HepG2 (cell line): Measurements from ENCODE around the gene KDM6B. TPM values are rescaled to one million over a fixed set of nuclear protein-coding genes. Genes with fewer than 3 reads are reported as not detected.

ENCODE experiments used
- ATRX ChIP-seq: sonication (generic); formaldehyde crosslinking; IDR thresholded peaks from 2 replicates; pipeline ENCODE4 v1.4.0; 2020; ENCODE audit warnings: missing genetic modification reagents, borderline replicate concordance
- MED1 ChIP-seq: sonication (generic); formaldehyde crosslinking; IDR thresholded peaks from 2 replicates; pipeline ENCODE4 v1.4.0; 2020; ENCODE audit warnings: missing genetic modification reagents
- SOX5 ChIP-seq: IDR thresholded peaks from 2 replicates; pipeline ENCODE4 v1.6.1; 2016; ENCODE audit warnings: borderline replicate concordance
- SP140L ChIP-seq: sonication (generic); formaldehyde crosslinking; IDR thresholded peaks from 2 replicates; pipeline ENCODE4 v1.4.0; 2020; ENCODE audit warnings: missing genetic modification reagents, borderline replicate concordance
- ZNF121 ChIP-seq: sonication (generic); formaldehyde crosslinking; IDR thresholded peaks from 2 replicates; pipeline ENCODE4 v1.5.0; 2020; ENCODE audit warnings: mild to moderate bottlenecking, missing genetic modification reagents
- polyA plus RNA-seq, 8 experiments: library from polyadenylated mRNA; depleted of rRNA in 3 of 8; stranded (reverse) in 7 of 8; unstranded in 1 of 8; fragments of >200 nt; fragmentation: Illumina TruSeq in 4 of 8; extraction: Trizol in 4 of 8; gene quantifications; 2 replicates each; pipeline versions ENCODE4 v1.2.1 to v1.2.3, GENCODE V29; 2011 to 2016; ENCODE audit warnings: low read depth in 4 of 8, missing spikeins in 1 of 8, mixed read lengths in 1 of 8; ENCODE audit not compliant: insufficient read depth in 1 of 8
- total RNA-seq, 5 experiments: library from RNA; depleted of rRNA; stranded (reverse); fragments of >200 nt; fragmentation: Illumina TruSeq; extraction: Trizol; gene quantifications; 2 replicates each; pipeline ENCODE4 v1.2.3, GENCODE V29; 2016; ENCODE audit warnings: low read depth in 1 of 5
- TF ChIP-seq, protein P1 (sequence below), 2 experiments: sonication (generic) in 1 of 2; formaldehyde crosslinking in 1 of 2; IDR thresholded peaks; 2 replicates each; pipeline versions ENCODE4 v1.4.0 to v1.6.1; 2016 to 2020; ENCODE audit warnings: borderline replicate concordance in 1 of 2, low read depth in 1 of 2, mild to moderate bottlenecking in 1 of 2, missing genetic modification reagents in 1 of 2
- TF ChIP-seq, protein P2 (sequence below): IDR thresholded peaks from 2 replicates; pipeline ENCODE4 v1.6.1; 2016; ENCODE audit warnings: low read depth, borderline replicate concordance
- TF ChIP-seq, protein P3 (sequence below): sonication (generic); formaldehyde crosslinking; IDR thresholded peaks from 2 replicates; pipeline ENCODE4 v1.9.0; 2021; ENCODE audit warnings: missing genetic modification reagents, borderline replicate concordance
- TF ChIP-seq, protein P4 (sequence below), 2 experiments: fragments of 450-650 bp in 1 of 2; sonication (generic) in 1 of 2; formaldehyde crosslinking; IDR thresholded peaks; 2 replicates each; pipeline versions ENCODE4 v1.5.0 to v1.8.0; 2020 to 2022; ENCODE audit warnings: mild to moderate bottlenecking in 1 of 2, missing genetic modification reagents in 1 of 2
- TF ChIP-seq, protein P5 (sequence below): sonication (generic); formaldehyde crosslinking; IDR thresholded peaks from 2 replicates; pipeline ENCODE4 v1.4.0; 2020; ENCODE audit warnings: missing genetic modification reagents
- TF ChIP-seq, protein P6 (sequence below): sonication (generic); formaldehyde crosslinking; IDR thresholded peaks from 2 replicates; pipeline ENCODE4 v1.5.0; 2020; ENCODE audit warnings: missing genetic modification reagents
- TF ChIP-seq, protein P7 (sequence below): sonication (generic); formaldehyde crosslinking; IDR thresholded peaks from 2 replicates; pipeline ENCODE4 v1.5.1; 2020; ENCODE audit warnings: mild to moderate bottlenecking, missing genetic modification reagents, moderate library complexity

KDM6B gene
- total and polyA plus RNA-seq, 2 of the 13 experiments (the other 11 are each of a cell fraction or from before 2014, with no cell fraction given): 1.3 to 2.1 TPM

DNA sequence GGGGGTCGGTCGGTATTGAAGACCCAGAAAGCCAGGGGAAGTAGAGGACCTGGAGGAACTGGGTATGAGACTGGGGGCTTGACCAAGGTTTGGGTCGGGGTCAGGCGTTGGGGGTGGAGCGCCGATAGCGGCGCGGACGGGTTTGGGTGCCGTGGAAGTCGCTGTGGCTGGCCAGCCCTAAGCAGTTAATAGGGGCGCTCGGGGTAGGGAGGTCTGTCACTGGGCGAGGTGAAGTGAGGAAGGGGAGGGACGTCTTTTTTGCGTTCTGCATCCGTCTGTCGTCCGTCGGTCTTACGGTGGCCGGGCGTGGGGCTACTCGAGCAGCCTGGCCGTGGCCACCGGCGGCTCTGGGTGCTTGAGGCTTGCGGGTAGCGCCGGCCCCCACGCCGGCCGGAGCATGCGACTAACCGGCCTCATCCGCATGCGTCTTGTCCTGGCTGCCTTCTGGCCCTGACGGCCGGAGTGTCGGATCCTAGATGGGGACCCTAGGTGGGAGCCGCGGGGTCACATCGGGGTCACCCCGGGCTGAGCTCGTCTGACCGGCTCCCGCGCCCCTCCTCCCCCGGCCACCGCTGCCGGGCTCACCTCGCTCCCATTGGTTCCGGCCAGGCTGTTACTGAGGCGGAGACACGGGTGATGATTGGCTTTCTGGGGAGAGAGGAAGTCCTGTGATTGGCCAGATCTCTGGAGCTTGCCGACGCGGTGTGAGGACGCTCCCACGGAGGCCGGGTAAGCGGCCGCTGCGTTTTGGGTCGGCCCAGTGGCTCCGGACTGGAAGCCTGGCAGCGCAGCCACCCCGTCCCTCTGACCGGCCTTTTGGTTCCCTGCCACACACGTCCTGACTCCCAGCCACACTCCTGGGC is 10.5 kb downstream of the KDM6B start (continued):
- TF ChIP-seq, protein P1, sequence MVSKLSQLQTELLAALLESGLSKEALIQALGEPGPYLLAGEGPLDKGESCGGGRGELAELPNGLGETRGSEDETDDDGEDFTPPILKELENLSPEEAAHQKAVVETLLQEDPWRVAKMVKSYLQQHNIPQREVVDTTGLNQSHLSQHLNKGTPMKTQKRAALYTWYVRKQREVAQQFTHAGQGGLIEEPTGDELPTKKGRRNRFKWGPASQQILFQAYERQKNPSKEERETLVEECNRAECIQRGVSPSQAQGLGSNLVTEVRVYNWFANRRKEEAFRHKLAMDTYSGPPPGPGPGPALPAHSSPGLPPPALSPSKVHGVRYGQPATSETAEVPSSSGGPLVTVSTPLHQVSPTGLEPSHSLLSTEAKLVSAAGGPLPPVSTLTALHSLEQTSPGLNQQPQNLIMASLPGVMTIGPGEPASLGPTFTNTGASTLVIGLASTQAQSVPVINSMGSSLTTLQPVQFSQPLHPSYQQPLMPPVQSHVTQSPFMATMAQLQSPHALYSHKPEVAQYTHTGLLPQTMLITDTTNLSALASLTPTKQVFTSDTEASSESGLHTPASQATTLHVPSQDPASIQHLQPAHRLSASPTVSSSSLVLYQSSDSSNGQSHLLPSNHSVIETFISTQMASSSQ (IDR thresholded peaks at IDR 0.05; ENCODE audit: low read depth): no peak
- TF ChIP-seq, protein P1 (CRISPR knock-in tag; IDR thresholded peaks at IDR 0.05; ENCODE audit: borderline replicate concordance): no peak
- no peak for TF ChIP-seq ZNF121 (CRISPR knock-in tag)
- TF ChIP-seq, protein P2, sequence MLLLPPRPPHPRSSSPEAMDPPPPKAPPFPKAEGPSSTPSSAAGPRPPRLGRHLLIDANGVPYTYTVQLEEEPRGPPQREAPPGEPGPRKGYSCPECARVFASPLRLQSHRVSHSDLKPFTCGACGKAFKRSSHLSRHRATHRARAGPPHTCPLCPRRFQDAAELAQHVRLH (CRISPR knock-in tag): no peak
- TF ChIP-seq, protein P3, sequence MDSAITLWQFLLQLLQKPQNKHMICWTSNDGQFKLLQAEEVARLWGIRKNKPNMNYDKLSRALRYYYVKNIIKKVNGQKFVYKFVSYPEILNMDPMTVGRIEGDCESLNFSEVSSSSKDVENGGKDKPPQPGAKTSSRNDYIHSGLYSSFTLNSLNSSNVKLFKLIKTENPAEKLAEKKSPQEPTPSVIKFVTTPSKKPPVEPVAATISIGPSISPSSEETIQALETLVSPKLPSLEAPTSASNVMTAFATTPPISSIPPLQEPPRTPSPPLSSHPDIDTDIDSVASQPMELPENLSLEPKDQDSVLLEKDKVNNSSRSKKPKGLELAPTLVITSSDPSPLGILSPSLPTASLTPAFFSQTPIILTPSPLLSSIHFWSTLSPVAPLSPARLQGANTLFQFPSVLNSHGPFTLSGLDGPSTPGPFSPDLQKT (CRISPR knock-in tag): no peak
- no peak for TF ChIP-seq SP140L (CRISPR knock-in tag)
- TF ChIP-seq, protein P4, sequence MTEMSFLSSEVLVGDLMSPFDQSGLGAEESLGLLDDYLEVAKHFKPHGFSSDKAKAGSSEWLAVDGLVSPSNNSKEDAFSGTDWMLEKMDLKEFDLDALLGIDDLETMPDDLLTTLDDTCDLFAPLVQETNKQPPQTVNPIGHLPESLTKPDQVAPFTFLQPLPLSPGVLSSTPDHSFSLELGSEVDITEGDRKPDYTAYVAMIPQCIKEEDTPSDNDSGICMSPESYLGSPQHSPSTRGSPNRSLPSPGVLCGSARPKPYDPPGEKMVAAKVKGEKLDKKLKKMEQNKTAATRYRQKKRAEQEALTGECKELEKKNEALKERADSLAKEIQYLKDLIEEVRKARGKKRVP (CRISPR knock-in tag; IDR thresholded peaks at IDR 0.05): no peak
- TF ChIP-seq, protein P5, sequence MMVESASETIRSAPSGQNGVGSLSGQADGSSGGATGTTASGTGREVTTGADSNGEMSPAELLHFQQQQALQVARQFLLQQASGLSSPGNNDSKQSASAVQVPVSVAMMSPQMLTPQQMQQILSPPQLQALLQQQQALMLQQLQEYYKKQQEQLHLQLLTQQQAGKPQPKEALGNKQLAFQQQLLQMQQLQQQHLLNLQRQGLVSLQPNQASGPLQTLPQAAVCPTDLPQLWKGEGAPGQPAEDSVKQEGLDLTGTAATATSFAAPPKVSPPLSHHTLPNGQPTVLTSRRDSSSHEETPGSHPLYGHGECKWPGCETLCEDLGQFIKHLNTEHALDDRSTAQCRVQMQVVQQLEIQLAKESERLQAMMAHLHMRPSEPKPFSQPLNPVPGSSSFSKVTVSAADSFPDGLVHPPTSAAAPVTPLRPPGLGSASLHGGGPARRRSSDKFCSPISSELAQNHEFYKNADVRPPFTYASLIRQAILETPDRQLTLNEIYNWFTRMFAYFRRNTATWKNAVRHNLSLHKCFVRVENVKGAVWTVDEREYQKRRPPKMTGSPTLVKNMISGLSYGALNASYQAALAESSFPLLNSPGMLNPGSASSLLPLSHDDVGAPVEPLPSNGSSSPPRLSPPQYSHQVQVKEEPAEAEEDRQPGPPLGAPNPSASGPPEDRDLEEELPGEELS: no peak
- TF ChIP-seq SOX5 (CRISPR knock-in tag): no peak
- TF ChIP-seq, protein P6, sequence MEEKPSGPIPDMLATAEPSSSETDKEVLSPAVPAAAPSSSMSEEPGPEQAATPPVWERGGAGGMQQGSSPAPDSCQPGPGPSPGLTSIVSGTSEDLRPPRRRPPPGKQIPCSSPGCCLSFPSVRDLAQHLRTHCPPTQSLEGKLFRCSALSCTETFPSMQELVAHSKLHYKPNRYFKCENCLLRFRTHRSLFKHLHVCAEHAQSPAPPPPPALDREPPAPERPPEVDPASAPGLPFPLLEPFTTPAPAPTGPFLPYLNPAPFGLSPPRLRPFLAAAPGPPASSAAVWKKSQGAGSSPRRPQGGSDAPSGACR (CRISPR knock-in tag): no peak
- TF ChIP-seq, protein P7, sequence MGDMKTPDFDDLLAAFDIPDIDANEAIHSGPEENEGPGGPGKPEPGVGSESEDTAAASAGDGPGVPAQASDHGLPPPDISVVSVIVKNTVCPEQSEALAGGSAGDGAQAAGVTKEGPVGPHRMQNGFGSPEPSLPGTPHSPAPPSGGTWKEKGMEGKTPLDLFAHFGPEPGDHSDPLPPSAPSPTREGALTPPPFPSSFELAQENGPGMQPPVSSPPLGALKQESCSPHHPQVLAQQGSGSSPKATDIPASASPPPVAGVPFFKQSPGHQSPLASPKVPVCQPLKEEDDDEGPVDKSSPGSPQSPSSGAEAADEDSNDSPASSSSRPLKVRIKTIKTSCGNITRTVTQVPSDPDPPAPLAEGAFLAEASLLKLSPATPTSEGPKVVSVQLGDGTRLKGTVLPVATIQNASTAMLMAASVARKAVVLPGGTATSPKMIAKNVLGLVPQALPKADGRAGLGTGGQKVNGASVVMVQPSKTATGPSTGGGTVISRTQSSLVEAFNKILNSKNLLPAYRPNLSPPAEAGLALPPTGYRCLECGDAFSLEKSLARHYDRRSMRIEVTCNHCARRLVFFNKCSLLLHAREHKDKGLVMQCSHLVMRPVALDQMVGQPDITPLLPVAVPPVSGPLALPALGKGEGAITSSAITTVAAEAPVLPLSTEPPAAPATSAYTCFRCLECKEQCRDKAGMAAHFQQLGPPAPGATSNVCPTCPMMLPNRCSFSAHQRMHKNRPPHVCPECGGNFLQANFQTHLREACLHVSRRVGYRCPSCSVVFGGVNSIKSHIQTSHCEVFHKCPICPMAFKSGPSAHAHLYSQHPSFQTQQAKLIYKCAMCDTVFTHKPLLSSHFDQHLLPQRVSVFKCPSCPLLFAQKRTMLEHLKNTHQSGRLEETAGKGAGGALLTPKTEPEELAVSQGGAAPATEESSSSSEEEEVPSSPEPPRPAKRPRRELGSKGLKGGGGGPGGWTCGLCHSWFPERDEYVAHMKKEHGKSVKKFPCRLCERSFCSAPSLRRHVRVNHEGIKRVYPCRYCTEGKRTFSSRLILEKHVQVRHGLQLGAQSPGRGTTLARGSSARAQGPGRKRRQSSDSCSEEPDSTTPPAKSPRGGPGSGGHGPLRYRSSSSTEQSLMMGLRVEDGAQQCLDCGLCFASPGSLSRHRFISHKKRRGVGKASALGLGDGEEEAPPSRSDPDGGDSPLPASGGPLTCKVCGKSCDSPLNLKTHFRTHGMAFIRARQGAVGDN (CRISPR knock-in tag): peak; percentile 64
- no peak for TF ChIP-seq ATRX (CRISPR knock-in tag)
- TF ChIP-seq MED1 (CRISPR knock-in tag): 0 out of 2 replicates have a peak, but pooled peaks have one; percentile 8
